22Rv1 (cell line): ENCODE results near the gene TSPAN33.

Experiments
- ZFX ChIP-seq: fragments of 450-650 bp; IDR thresholded peaks from 2 replicates; pipeline ENCODE4 v1.6.1; 2017; ENCODE audit warnings: antibody characterized with exemption, borderline replicate concordance
- TF ChIP-seq, protein P1 (sequence below): fragments of 450-650 bp; IDR thresholded peaks from 2 replicates; pipeline ENCODE4 v1.5.1; 2017; ENCODE audit warnings: mild to moderate bottlenecking

DNA sequence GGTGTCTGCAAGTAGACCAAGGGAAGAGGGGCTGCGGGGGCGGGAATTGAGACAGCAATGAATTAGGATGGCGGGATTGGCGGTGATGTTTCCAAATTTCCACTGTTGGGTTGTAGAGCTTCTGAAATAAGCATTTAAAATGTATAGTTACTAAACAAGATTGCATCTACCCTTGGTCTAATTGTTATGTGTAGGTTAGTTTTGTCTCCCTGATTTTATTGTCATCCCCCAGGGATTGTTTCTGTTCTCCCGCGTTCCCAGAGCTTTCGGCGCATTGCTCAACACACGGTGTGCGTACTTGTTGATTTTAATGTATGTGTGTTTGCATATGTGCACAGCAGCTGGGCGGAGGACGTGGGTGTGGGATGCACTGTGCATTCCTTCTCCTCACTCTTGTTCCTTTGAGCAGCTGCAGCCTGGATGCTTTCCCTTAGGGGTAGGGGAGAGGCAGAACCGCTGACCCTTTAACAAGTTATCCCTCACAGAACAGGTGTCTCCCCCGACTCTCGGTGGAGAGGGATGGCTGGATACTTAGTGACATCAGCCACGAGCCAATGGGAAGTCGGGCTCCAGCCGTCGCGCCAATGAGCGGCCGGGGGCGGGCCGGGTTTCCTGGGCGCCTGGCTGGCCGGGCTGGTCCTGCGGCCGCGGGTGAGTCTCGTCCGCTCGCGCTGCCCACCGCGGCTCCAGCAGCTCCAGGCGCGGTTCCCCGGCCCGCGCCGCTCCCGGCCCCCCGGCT is at the start of gene TSPAN33:
- TF ChIP-seq, protein P1, sequence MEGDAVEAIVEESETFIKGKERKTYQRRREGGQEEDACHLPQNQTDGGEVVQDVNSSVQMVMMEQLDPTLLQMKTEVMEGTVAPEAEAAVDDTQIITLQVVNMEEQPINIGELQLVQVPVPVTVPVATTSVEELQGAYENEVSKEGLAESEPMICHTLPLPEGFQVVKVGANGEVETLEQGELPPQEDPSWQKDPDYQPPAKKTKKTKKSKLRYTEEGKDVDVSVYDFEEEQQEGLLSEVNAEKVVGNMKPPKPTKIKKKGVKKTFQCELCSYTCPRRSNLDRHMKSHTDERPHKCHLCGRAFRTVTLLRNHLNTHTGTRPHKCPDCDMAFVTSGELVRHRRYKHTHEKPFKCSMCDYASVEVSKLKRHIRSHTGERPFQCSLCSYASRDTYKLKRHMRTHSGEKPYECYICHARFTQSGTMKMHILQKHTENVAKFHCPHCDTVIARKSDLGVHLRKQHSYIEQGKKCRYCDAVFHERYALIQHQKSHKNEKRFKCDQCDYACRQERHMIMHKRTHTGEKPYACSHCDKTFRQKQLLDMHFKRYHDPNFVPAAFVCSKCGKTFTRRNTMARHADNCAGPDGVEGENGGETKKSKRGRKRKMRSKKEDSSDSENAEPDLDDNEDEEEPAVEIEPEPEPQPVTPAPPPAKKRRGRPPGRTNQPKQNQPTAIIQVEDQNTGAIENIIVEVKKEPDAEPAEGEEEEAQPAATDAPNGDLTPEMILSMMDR = no peak
- TF ChIP-seq ZFX = no peak
